DMS153 treated with DMSO at 0.1 percent for 48 hours (cell line): ENCODE results near the gene CYP26C1.

Source experiments
- DNase-seq: peaks from one replicate; lab custom pipeline; 2025; ENCODE audit not compliant: unreplicated experiment; lab: John Stamatoyannopoulos, UW

Gene CYP26C1

GRCh38 chr10:93059975-93060886 lies at the start of gene CYP26C1:
Gene CYP26C1 (plus strand): TSS chr10:93060798. CDS start chr10:93061264, 466 bp downstream.
- DNase-seq: no peak

DNA sequence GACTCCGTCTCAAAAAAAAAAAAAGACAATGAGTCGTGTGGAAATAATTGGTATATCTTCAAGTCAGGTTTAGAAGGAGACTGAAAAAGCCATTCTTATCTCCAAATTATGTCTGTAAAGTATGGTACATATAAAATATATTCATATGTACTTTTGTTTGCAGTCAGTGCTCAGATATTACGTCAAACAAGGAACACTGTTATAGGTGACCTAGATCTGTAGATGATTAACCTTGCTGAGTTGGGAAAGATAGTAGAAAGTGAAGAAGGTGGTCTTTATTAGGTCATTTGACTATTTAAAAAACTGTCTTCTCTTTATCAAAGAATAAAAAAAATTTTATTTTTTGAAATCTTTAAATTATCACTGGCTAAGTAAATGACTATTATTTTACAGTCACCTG lies 44.9 kb upstream of the CYP26C1 start:
- no peak for DNase-seq

GRCh38 chr10:93023013-93023650 lies 37.5 kb upstream of the CYP26C1 start:
- no peak for DNase-seq

DNA sequence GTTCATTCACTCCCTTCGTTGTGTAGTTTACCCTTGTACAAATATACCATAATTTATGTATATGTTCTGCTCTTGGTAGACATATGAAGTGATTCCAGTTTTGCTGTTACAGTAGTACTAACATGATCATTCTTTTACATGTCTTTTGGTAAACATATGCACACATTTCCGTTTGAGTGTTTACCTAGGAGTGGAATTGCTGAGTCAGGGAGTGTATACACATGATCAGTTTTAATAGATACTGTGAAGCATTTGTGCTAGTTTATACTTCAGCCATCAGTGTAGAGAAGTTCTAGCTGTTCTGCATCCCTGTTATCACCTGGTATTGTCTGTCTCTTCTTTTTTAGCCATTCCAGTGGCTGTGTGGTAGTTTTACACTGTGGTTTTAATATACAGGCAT lies 34.5 kb upstream of the CYP26C1 start:
- no peak for DNase-seq

DNA sequence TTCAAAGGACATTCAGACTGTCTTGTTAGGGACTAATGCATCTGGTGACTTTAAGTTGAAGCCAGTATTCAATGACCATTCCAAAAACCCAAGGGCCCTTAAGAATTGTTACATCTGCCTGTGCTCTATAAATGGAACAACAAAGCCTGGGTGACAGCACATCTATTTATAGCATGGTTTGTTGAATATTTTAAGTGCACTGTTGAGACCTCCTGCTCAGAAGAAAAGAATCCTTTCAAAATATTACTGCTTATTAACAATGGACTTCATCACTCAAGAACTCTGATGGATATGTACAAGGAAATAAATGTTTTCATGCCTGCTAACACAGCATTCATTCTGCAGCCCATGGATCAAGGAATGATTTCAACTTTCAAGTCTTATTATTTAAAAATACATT lies 33.1 kb upstream of the CYP26C1 start:
- DNase-seq: no peak

- no peak for DNase-seq
Measured at GRCh38 chr10:93028883-93029282, 31.7 kb upstream of the CYP26C1 start.

DNA sequence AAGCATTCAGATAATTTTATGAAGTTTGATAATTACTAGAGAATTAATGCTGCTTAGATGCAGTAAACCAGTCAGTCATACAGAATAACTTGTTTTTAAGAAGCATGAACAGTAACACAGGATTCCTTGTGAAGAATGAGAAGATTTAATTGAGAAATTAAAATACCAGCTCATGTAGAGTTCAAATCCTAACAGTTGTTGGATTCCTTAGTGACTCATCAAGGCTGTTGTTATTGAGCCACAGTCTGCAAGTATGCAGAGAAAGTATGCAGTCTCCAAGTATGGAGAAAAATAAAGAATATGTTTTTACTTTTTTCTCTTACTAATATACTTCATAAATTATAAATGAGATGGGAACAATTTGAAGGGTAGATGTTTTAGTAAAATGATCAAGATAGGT lies 30.2 kb upstream of the CYP26C1 start:
- DNase-seq: no peak

GRCh38 chr10:93032105-93032808 lies 28.3 kb upstream of the CYP26C1 start:
- no peak for DNase-seq

DNA sequence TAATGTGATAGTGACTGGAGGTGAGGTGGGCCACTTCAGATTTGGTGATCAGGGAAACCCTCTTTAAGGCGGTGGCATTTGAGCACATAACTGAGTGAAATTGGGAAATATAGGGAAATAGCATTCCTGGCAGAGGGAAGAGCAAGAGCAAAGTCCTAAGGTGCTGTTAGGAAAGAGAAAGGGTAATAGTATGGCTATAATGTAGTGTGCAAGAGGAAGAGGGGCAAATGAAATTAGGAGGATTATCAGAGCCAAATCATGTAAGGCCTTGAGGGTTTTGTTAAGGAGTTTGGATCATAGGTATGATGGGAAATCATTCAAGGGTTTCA lies 27.8 kb upstream of the CYP26C1 start:
- no peak for DNase-seq

DNA sequence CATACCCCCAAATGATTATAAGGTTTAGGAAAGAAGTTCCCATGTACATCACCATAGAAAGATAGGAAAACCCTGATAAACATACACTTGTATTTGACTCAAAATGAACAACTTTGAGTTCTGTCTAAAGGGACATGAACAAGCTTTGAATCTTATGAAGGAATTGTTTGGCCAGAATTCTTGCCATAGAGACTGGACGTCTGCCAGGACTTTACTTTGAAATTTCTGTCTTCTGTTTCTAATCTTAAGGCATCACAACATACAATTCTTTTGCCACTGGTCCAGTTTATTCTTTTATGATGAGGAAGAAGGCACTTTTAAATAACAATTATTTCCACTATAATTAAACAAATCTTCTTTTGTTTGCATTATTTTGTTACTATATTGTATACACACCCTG lies 26.2 kb upstream of the CYP26C1 start:
- DNase-seq: no peak

DNA sequence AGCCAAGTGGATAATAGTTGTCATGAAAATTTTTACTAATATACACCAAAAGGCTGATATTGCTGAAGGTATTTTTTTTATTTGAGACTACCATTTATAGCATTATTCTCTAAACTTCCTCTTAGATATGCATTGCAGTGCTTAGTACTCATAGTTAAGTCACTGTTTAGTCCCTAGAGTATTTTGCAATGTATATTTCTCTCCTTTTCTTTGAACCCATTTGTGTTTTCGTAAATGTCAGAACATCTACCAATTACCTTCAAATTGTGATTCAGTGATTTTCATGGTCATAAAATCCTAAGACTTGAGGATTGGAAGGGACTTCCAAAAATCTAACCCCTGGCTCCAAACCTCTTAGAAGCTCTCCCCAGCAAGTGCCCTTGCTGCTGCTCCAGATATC lies 21.5 kb upstream of the CYP26C1 start:
- no peak for DNase-seq

DNA sequence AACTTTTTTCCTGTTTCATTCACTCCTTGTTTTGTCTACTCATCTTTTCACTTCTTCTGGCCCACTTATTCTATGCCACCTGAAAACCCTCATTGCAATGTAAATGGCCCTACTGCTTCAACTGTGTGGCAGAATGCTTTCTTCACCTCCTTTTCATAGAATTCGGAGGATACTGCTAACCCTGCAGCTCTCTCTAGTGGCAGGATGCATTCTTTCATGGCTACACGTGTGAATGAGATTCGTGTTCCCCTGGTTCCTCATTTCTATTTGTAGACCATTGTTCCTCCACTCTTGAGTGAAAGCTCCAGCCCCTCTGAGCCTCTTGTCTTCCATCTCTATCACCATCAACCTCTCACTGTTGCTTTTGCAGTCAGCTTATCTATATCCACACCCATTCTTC lies 20.9 kb upstream of the CYP26C1 start:
- no peak for DNase-seq

DNA sequence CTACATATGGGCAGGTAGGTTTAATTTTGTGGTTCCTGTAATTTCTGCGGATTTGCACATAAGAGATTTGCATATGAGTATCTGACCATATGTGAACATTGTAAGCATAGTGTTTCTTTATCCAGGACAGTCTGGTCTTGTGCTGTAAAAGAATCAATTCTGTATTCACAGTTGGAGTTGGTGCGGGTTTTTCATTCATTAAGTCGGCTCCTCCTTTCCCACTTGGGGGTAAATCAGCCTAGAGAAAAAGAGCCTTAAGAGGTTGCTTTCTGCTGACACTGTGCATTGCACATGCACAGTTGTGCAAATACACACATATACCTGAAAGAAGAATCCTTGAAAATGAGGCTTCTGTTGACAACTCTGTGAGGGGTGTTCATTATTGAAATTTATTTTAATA lies 6.1 kb upstream of the CYP26C1 start:
- no peak for DNase-seq

GRCh38 chr10:93058139-93058538 lies 2.5 kb upstream of the CYP26C1 start:
- no peak for DNase-seq

GRCh38 chr10:93060887-93061593 lies 442 bp downstream of the CYP26C1 start:
- DNase-seq: no peak

DNA sequence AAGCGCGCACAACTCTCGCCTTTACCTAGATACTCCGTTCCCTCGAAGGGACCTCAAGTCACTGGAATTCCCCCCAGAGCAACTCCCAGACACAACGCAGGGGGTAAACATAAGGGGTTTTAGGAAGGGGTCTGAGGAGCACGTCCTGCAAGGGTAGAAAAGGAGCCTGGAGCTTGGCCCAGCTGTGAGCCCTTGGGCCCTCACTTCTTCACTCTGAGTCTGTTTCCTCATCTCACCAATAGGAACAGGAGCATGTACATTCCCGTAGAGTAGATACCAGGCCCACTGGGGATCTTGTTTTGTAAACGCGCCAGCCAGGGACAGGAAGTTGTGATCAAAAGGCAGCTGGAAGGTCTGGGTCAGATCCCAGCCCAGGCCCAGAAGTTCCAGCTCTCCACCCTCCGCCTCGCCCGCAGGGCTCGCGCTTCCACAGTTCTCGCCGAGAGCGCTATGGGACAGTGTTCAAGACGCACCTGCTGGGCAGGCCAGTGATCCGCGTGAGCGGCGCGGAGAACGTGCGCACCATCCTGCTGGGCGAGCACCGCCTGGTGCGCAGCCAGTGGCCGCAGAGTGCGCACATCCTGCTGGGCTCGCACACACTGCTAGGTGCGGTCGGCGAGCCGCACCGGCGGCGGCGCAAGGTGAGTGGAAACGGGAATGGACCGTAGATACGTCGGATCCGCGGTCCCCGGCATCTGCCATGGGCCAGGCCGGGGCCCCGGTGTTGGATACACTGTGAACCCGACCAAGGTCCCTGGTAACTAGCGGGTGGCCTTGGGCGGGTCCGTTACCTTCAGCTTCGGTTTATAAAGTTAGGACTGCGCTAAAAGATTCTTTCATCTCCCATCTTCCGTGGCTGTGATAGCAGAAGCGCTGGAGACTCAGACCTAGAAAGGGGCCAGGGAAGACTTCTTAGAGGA lies 1.3 kb downstream of the CYP26C1 start:
- no peak for DNase-seq

DNA sequence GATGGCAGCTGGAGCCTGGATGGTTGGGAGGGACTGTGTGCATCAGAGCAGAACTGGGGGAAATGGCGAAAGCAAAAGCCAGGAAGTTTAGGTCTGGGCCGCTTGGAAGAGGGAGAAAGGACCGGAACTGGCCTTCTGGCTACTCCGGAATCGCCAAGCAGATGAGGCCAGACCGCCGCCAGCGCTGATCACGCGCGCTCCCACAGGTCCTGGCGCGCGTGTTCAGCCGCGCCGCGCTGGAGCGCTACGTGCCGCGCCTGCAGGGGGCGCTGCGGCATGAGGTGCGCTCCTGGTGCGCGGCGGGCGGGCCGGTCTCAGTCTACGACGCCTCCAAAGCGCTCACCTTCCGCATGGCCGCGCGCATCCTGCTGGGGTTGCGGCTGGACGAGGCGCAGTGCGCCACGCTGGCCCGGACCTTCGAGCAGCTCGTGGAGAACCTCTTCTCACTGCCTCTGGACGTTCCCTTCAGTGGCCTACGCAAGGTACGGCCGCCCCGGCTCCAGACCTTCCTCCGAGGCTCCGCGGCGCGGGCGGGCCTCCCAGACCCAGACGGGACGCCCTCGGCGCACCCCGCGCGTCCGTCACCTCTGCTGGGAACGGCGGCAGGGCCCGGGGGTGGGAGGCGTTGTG lies 2.0 kb downstream of the CYP26C1 start:
- no peak for DNase-seq

- no peak for DNase-seq
Measured at GRCh38 chr10:93063144-93063976, 2.8 kb downstream of the CYP26C1 start.
